ENCODE results near the gene EXTL2.
"Not testable (repeated sequence)": the region's sequence is repeated elsewhere in the genome, so short reads cannot be mapped to it uniquely, and the experiment has no call there.

The EXTL2 gene

GRCh38 chr1:100903777-100904176, 9.1 kb upstream of the EXTL2 start:
- no peak for DNase-seq (ENCODE audit: extremely low read depth in 1 of 2, low read depth in 1 of 2)

GRCh38 chr1:100902365-100902764, 7.7 kb upstream of the EXTL2 start:
- DNase-seq (ENCODE audit: extremely low read depth in 1 of 2, low read depth in 1 of 2): no peak

GRCh38 chr1:100896481-100896982, 1.9 kb upstream of the EXTL2 start:
- DNase-seq (ENCODE audit: extremely low read depth in 1 of 2, low read depth in 1 of 2): peak in 1 of 2 donors; percentile 40

GRCh38 chr1:100895540-100896480, 1.2 kb upstream of the EXTL2 start, which contains the start of gene SLC30A7:
Gene SLC30A7, plus strand, starts transcription at chr1:100896090. Its CDS starts 173 bp downstream, at chr1:100896263.
- peak; percentile 92 to 94 for DNase-seq (ENCODE audit: extremely low read depth in 1 of 2, low read depth in 1 of 2)

- DNase-seq (ENCODE audit: extremely low read depth in 1 of 2, low read depth in 1 of 2): no peak
These were observed 924 bp downstream of the EXTL2 start for GRCh38 chr1:100893718-100894117.

GRCh38 chr1:100892554-100892953, 2.1 kb downstream of the EXTL2 start:
- no peak for DNase-seq (ENCODE audit: extremely low read depth in 1 of 2, low read depth in 1 of 2)

GRCh38 chr1:100891380-100891779, 3.3 kb downstream of the EXTL2 start:
- no peak for DNase-seq (ENCODE audit: extremely low read depth in 1 of 2, low read depth in 1 of 2)

GRCh38 chr1:100889869-100890482, 4.7 kb downstream of the EXTL2 start:
- not testable (repeated sequence) for DNase-seq (ENCODE audit: extremely low read depth in 1 of 2, low read depth in 1 of 2)

- DNase-seq (ENCODE audit: extremely low read depth in 1 of 2, low read depth in 1 of 2): not testable (repeated sequence)
These were observed 5.6 kb downstream of the EXTL2 start for GRCh38 chr1:100889007-100889406.

- DNase-seq (ENCODE audit: extremely low read depth in 1 of 2, low read depth in 1 of 2): no peak
These were observed 10.7 kb downstream of the EXTL2 start for GRCh38 chr1:100883963-100884362.

GRCh38 chr1:100882698-100883097, 11.9 kb downstream of the EXTL2 start:
- DNase-seq (ENCODE audit: extremely low read depth in 1 of 2, low read depth in 1 of 2): no peak

- DNase-seq (ENCODE audit: extremely low read depth in 1 of 2, low read depth in 1 of 2): no peak
These were observed 13.0 kb downstream of the EXTL2 start for GRCh38 chr1:100881687-100882086.

- DNase-seq (ENCODE audit: extremely low read depth in 1 of 2, low read depth in 1 of 2): no peak
These were observed 15.2 kb downstream of the EXTL2 start for GRCh38 chr1:100879422-100879821.

- no peak for DNase-seq (ENCODE audit: extremely low read depth in 1 of 2, low read depth in 1 of 2)
These were observed 18.4 kb downstream of the EXTL2 start for GRCh38 chr1:100876291-100876690.

- DNase-seq (ENCODE audit: extremely low read depth in 1 of 2, low read depth in 1 of 2): no peak
These were observed 19.4 kb downstream of the EXTL2 start for GRCh38 chr1:100875228-100875627.

GRCh38 chr1:100874433-100874832, 20.2 kb downstream of the EXTL2 start:
- DNase-seq (ENCODE audit: extremely low read depth in 1 of 2, low read depth in 1 of 2): no peak

- no peak for DNase-seq (ENCODE audit: extremely low read depth in 1 of 2, low read depth in 1 of 2)
These were observed 24.6 kb downstream of the EXTL2 start for GRCh38 chr1:100869996-100870395.

GRCh38 chr1:100868364-100868995, 26.2 kb downstream of the EXTL2 start:
- DNase-seq (ENCODE audit: extremely low read depth in 1 of 2, low read depth in 1 of 2): no peak

GRCh38 chr1:100866901-100867206, 27.8 kb downstream of the EXTL2 start:
- DNase-seq (ENCODE audit: extremely low read depth in 1 of 2, low read depth in 1 of 2): no peak

GRCh38 chr1:100866041-100866900, 28.4 kb downstream of the EXTL2 start:
- DNase-seq (ENCODE audit: extremely low read depth in 1 of 2, low read depth in 1 of 2): no peak

- no peak for DNase-seq (ENCODE audit: extremely low read depth in 1 of 2, low read depth in 1 of 2)
These were observed 32.1 kb downstream of the EXTL2 start for GRCh38 chr1:100862591-100862990.

Measured in stimulated activated CD8-positive, alpha-beta memory T cell treated with anti-CD3 and anti-CD28 coated beads, Interleukin-7, amount 100 ng/mL, for 48 hours (primary cell).